ENCODE measurements around the gene FAM90A1. TPM values are rescaled to one million over a fixed set of nuclear protein-coding genes. Genes with fewer than 3 reads are reported as not detected.
A peak's percentile ranks its signal among the peaks of the same experiment; 100 is the strongest.
"Not testable (repeated sequence)": the region's sequence is repeated elsewhere in the genome, so short reads cannot be mapped to it uniquely, and the experiment has no call there.

The FAM90A1 gene, protein sequence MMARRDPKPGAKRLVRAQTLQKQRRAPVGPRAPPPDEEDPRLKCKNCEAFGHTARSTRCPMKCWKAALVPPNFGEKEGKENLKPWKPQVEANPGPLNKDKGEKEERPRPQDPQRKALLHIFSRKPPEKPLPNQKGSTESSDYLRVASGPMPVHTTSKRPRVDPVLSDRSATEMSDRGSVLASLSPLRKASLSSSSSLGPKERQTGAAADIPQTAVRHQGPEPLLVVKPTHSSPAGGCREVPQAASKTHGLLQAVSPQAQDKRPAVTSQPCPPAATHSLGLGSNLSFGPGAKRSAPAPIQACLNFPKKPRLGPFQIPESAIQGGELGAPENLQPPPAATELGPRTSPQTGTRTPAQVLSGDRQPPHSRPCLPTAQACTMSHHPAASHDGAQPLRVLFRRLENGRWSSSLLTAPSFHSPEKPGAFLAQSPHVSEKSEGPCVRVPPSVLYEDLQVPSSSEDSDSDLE
- total RNA-seq (under 1 TPM in 5 of 7 donors, not detected in 2; 0.14 to 0.73 (median 0.19) TPM), polyA plus RNA-seq (under 1 TPM; 0.20 to 0.35 (median 0.32) TPM)
- long read RNA-seq, donor 1 = 0 reads
- long read RNA-seq, donor 2 = 0 reads

DNA sequence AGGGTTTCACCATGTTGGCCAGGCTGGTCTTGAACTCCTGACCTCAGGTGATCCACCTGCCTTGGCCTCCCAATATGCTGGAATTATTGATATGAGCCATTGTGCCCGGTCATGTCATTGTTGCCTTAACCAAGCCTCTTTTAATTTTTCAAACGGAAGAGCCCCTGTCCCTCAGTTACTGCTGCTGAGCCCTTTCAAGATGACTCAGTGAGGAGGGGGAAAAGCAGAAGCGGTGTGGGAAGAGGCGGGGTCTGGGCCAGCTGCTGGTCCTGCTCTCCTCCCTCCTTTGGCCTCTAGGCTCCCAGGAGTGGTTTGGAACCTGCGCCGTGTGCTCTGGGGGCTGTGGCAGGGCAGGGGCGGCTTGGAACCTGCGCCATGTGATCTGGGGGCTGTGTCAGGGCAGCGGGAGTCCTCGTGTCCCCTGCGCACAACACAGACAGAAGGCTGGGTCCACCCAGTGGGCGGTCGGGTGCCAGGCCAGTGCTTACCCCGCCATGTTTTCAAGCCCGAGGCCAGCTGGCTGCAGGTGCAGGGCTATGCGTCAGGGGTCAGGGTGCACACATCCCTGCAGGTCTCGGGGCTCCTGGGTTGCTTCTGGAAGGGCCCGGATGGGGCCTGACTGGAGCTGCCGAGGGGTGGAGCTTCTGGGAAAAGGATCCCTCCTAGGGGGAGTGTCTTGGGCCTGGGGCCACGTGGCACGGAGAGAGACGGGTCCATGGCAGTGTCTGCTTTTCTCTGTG is at the start of gene FAM90A1:
Gene FAM90A1, minus strand, starts transcription at position 627 of the 740 bp plus-strand sequence. CDS start 2,786 bp downstream, outside the sequence.
- WGBS, 5 donors = 25 to 67% (median 43%) methylated on average over 16 to 22 of the region's 22 CpGs
- H3K27me3 ChIP-seq (replicated peaks in 1 of 7); H3K9me3 ChIP-seq; intact Hi-C loops (cut with DNase I; ENCODE audit: low total_unique reads); DNase-seq; H3K36me3 ChIP-seq: not testable (repeated sequence)
- peaks cover 0 to 19% (median 3%) of the 10 kb centered on the region in 6 donors for H3K4me1 ChIP-seq
- H3K4me3 ChIP-seq = peak within 1 kb of the TSS; percentile 11 to 65 (median 22)
- TF ChIP-seq POLR2AphosphoS5 (IDR thresholded peaks at IDR 0.05) = peak in 1 of 3 donors; percentile 12
- H3K27ac ChIP-seq = peak within 1 kb of the TSS in 1 of 8 donors; percentile 61

DNA sequence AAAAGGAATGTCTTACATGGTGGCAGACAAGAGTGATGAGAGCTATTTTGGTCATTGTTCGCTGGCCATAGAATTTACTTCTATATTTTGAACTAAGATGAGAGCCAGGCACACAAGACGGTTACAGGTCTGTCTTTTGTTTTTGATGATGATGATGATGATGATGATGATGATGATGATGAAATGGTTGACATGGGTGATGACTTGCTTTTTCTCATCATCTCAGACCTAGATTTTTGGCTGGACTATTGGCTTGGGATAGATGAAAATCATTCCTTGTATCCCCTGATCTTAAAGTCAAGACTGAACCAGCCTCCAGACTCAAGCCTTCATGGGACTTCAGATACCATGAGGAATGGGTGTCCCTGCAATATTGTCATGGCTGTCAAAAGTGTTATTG is 49.0 kb upstream of the FAM90A1 start:
- 94 to 100% (median 94%) methylated on average over 1 to 2 of the region's 2 CpGs for WGBS, 5 donors
- H3K4me3 ChIP-seq; H3K27ac ChIP-seq; DNase-seq; intact Hi-C loops (cut with DNase I; ENCODE audit: low total_unique reads); H3K4me1 ChIP-seq; H3K36me3 ChIP-seq; H3K9me3 ChIP-seq; H3K27me3 ChIP-seq (replicated peaks in 1 of 7): not testable (repeated sequence)

DNA sequence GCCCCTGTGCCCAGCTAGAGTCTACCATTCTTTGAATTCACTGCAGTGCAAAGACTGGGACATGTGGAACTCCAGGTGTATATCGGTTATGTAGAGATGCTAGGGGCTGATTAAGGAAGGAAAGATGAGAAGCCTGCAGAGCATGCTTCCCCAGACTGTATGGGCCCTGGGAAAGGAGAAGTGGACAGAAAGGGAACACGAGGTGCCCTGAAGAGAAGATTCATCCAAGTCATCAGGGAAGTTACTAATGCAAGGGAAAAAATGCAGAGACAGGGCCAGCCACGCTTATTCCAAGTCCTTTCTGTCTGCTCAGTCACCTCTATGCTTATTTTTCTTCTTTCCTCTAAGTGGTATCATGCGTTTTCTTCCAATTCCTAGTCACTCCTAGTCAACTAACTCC is 39.3 kb upstream of the FAM90A1 start:
- H3K4me3 ChIP-seq; H3K9me3 ChIP-seq; intact Hi-C loops (cut with DNase I; ENCODE audit: low total_unique reads); DNase-seq; H3K36me3 ChIP-seq; H3K4me1 ChIP-seq; H3K27me3 ChIP-seq (replicated peaks in 1 of 7): not testable (repeated sequence)
- WGBS, 5 donors = 49 to 65% (median 55%) methylated on average over 4 of the region's 4 CpGs
- peak overlapping the region in 1 of 8 donors; percentile 54 for H3K27ac ChIP-seq

DNA sequence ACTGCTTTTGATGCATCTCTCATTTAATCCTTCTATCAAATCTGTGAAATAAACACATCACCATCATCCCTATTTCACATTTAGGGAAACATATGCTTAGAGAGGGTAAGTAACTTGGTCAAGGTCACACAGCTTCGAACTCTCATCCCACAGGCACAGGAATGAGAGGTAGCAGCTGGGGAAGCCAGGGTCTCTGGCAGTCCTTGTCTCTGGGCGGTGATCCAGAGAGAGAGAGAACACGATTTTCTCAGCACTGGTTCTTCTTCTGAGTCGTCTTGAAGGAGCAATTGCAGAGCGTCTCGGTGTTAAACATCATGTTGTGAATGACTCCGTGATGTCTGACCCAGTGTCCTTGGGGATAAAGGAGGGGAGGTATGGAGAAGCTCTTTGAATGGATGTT is 36.8 kb upstream of the FAM90A1 start:
- H3K27ac ChIP-seq; H3K36me3 ChIP-seq; H3K27me3 ChIP-seq (replicated peaks in 1 of 7); DNase-seq; H3K9me3 ChIP-seq; H3K4me1 ChIP-seq; H3K4me3 ChIP-seq; intact Hi-C loops (cut with DNase I; ENCODE audit: low total_unique reads): not testable (repeated sequence)
- 70 to 90% (median 82%) methylated on average over 7 of the region's 7 CpGs for WGBS, 5 donors

DNA sequence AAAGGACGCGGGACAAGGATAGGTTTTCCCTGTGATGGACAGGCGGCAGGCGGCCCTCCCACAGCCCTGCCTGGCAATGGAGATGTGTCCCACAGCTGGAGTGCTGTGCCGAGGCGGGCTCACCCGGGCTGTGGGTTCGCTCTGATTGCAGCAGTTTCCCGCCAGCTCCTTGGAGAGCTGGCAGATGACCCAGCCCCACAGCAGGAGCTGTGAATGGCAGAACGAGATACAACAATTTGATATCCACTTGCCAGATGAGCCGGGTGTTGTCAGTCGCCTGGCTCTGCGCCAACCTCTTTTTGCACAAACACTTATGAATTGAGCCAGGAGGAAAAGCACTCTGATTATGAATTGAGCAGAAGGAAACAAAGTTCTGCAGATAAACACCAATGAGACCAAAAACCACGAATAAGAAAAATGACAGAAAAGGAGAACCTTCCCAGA is 33.7 kb upstream of the FAM90A1 start:
- H3K27me3 ChIP-seq (replicated peaks in 1 of 7); intact Hi-C loops (cut with DNase I; ENCODE audit: low total_unique reads); DNase-seq; H3K9me3 ChIP-seq; H3K27ac ChIP-seq; H3K36me3 ChIP-seq; H3K4me3 ChIP-seq; H3K4me1 ChIP-seq: not testable (repeated sequence)
- WGBS, 5 donors = 31 to 69% (median 41%) methylated on average over 11 to 14 of the region's 14 CpGs

DNA sequence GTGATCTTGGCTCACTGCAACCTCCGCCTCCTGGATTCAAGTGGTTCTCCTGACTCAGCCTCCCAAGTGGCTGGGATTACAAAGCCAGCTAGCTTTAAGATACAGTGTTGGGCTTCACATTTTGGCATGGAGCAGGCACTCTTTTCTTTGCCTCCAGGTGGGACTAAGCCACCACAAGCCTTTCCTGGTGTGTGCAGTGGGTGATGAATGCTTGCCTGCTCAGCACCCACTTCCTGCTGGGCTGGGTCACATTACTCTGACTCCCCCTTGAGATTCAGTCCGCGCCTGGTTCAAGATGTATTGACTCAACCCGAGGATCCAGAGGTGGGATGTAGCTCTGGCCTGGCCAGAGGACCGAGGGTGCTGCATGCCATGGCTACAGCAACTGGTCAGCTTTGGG is 28.9 kb upstream of the FAM90A1 start:
- H3K4me3 ChIP-seq; H3K27me3 ChIP-seq (replicated peaks in 1 of 7); H3K4me1 ChIP-seq; H3K27ac ChIP-seq; H3K36me3 ChIP-seq; H3K9me3 ChIP-seq; DNase-seq; intact Hi-C loops (cut with DNase I; ENCODE audit: low total_unique reads): not testable (repeated sequence)
- 52 to 78% (median 70%) methylated on average over 4 to 5 of the region's 5 CpGs for WGBS, 5 donors

DNA sequence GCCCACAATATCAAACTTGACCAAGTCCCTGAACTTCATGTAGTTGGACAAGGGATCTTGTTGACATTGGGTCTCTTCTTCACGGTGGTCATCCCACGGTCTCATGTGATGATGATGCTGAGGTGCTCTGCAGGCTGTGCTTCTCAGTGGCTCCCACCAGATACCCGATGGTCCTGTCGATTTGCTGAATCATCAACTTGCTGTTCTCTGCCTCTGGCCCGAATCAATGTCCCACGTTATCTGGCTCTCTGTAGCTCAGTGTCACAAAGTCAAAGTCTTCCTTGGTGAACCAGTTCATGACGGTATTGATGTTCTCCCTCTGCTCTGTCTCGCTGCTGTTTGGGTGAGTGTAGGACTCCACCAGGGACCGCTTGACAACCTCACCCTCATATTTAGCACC is 27.3 kb upstream of the FAM90A1 start:
- H3K36me3 ChIP-seq; H3K27ac ChIP-seq; DNase-seq; intact Hi-C loops (cut with DNase I; ENCODE audit: low total_unique reads); H3K9me3 ChIP-seq; H3K27me3 ChIP-seq (replicated peaks in 1 of 7); H3K4me3 ChIP-seq; H3K4me1 ChIP-seq: not testable (repeated sequence)
- 91 to 94% (median 93%) methylated on average over 9 of the region's 9 CpGs for WGBS, 5 donors

DNA sequence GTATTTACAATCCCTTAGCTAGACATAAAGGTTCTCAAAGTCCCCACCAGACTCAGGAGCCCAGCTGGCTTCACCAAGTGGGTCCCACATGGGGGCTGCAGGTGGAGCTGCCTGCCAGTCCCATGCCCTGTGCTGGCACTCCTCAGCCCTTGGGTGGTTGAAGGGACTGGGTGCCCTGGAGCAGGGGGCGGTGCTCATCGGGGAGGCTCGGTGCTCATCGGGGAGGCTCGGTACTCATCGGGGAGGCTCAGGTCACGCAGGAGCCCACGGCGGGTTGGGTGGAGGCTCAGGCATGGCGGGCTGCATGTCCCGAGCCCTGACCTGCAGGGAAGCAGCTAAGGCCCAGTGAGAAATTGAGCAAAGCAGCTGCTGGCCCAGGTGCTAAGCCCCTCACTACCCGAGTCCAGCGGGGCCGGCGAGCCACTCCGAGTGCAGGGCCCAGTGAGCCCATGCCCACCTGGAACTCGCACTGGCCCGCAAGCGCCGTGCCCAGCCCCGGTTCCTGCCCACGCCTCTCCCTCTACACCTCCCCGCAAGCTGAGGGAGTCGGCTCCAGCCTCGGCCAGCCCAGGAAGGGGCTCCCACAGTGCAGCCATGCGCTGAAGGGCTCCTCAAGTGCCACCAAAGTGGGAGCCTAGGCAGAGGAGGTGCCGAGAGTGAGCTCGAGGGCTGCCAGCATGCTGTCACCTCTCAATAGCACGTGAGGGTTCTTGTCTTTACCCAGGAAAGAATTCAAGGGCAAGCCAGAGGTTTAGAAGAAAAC is 24.8 kb upstream of the FAM90A1 start:
- H3K9me3 ChIP-seq; DNase-seq; H3K27ac ChIP-seq; intact Hi-C loops (cut with DNase I; ENCODE audit: low total_unique reads); H3K4me3 ChIP-seq; H3K27me3 ChIP-seq (replicated peaks in 1 of 7); H3K4me1 ChIP-seq; H3K36me3 ChIP-seq: not testable (repeated sequence)
- WGBS, 5 donors = 88 to 94% (median 89%) methylated on average over 13 to 27 of the region's 29 CpGs

DNA sequence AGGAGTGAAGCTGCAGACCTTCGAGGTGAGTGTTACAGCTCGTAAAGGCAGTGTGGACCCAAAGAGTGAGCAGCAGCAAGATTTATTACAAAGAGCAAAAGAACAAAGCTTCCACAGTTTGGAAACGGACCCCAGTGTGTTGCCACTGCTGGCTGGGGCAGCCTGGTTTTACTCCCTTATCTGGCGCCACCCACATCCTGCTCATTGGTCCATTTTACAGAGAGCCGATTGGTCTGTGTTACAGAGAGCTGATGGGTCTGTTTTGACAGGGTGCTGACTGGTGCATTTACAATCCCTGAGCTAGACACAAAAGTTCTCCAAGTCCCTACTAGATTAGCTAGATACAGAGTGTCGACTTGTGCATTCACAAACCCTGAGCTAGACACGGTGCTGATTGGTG is 24.2 kb upstream of the FAM90A1 start:
- H3K9me3 ChIP-seq; H3K27ac ChIP-seq; H3K27me3 ChIP-seq (replicated peaks in 1 of 7); intact Hi-C loops (cut with DNase I; ENCODE audit: low total_unique reads); H3K4me3 ChIP-seq; H3K36me3 ChIP-seq; DNase-seq; H3K4me1 ChIP-seq: not testable (repeated sequence)
- WGBS, 5 donors = 64 to 81% (median 72%) methylated on average over 5 to 7 of the region's 7 CpGs

DNA sequence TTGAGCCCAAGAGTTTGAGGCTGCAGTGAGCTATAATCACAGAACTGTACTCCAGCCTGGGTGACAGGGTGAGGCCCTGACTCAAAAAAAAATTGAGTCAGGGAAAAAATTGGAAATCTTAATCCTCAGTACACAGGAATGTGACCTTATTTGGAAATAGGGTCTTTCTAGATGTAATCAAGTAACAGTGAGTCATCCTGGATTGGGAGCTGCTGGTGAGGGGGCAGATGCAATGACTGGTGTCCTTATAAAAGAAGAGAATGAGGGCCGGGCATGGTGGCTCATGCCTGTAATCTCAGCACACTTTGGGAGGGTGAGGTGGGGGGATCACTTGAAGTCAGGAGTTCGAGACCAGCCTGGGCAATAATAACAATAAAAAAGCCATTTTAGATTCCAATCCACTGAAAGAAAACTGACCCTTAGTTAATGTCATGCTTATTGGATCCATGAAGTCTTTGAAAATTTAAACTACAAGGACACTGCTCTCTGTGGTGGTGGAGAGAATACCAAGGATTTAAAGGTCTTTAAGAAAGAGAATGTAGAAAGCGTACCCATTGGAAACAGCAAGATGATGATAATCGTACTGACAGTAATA is 19.6 kb upstream of the FAM90A1 start:
- H3K27ac ChIP-seq; H3K36me3 ChIP-seq; H3K27me3 ChIP-seq (replicated peaks in 1 of 7); H3K9me3 ChIP-seq; DNase-seq; intact Hi-C loops (cut with DNase I; ENCODE audit: low total_unique reads); H3K4me3 ChIP-seq: not testable (repeated sequence)
- WGBS, 5 donors = 78 to 96% (median 82%) methylated on average over 4 of the region's 4 CpGs
- peaks cover 0 to 11% (median 6%) of the 10 kb centered on the region in 6 donors for H3K4me1 ChIP-seq

All from spleen (tissue), 13 donors.